Endothelial cell of umbilical vein (primary cell): ENCODE measurements around the gene RAD51B.

Experiments
- POLR2A ChIP-seq: IDR thresholded peaks from 2 replicates; pipeline ENCODE4 v1.6.1; 2012; ENCODE audit warnings: low read depth, mild to moderate bottlenecking, control low read depth, low read length
- POLR2AphosphoS5 ChIP-seq: IDR thresholded peaks from 2 replicates; pipeline ENCODE4 v1.6.1; 2012; ENCODE audit warnings: low read depth, mild to moderate bottlenecking, control low read depth, low read length, moderate library complexity; ENCODE audit not compliant: insufficient read depth
- TF ChIP-seq, protein P1 (sequence below), 2 donors: IDR thresholded peaks; 1 replicate in 1 of 2; 2 replicates in 1 of 2; pipeline ENCODE4 v1.5.1; 2011; ENCODE audit warnings: low read length in 2 of 2, mild to moderate bottlenecking in 2 of 2, moderate library complexity in 2 of 2, control low read depth in 1 of 2, inconsistent platforms in 1 of 2, low read depth in 1 of 2; ENCODE audit not compliant: insufficient read depth in 1 of 2; ENCODE audit errors: extremely low read depth in 1 of 2

- TF ChIP-seq POLR2A (no peak), POLR2AphosphoS5 (no peak)
- TF ChIP-seq, protein P1, sequence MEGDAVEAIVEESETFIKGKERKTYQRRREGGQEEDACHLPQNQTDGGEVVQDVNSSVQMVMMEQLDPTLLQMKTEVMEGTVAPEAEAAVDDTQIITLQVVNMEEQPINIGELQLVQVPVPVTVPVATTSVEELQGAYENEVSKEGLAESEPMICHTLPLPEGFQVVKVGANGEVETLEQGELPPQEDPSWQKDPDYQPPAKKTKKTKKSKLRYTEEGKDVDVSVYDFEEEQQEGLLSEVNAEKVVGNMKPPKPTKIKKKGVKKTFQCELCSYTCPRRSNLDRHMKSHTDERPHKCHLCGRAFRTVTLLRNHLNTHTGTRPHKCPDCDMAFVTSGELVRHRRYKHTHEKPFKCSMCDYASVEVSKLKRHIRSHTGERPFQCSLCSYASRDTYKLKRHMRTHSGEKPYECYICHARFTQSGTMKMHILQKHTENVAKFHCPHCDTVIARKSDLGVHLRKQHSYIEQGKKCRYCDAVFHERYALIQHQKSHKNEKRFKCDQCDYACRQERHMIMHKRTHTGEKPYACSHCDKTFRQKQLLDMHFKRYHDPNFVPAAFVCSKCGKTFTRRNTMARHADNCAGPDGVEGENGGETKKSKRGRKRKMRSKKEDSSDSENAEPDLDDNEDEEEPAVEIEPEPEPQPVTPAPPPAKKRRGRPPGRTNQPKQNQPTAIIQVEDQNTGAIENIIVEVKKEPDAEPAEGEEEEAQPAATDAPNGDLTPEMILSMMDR (IDR thresholded peaks at IDR 0.05; ENCODE audit: extremely low read depth in 1 of 2, insufficient read depth in 1 of 2, low read depth in 1 of 2, low read length in 2 of 2) = no peak
Measured at GRCh38 chr14:67965696-67966095, 146.1 kb downstream of the RAD51B start.
